HG03060 (cell line): Measurements from ENCODE around the gene SSPN.
"Not testable (repeated sequence)": the region's sequence is repeated elsewhere in the genome, so short reads cannot be mapped to it uniquely, and the experiment has no call there.

Source experiments
- ATAC-seq: cut with Tn5 transposase; IDR thresholded peaks from one replicate; pipeline ENCODE4 v1.9.1; 2021; ENCODE audit warnings: low read depth, moderate number of reproducible peaks; ENCODE audit not compliant: unreplicated experiment

Gene SSPN

GRCh38 chr12:26226122-26226521, 30.7 kb downstream of the SSPN start:
- no peak for ATAC-seq

- no peak for ATAC-seq
Measured at GRCh38 chr12:26226629-26227360, 31.4 kb downstream of the SSPN start.

GRCh38 chr12:26227361-26227745, 32.0 kb downstream of the SSPN start:
- no peak for ATAC-seq

- no peak for ATAC-seq
Measured at GRCh38 chr12:26229910-26230309, 34.5 kb downstream of the SSPN start.

- ATAC-seq: no peak
Measured at GRCh38 chr12:26231470-26231869, 36.1 kb downstream of the SSPN start.

- no peak for ATAC-seq
Measured at GRCh38 chr12:26231921-26232320, 36.5 kb downstream of the SSPN start.

GRCh38 chr12:26233631-26234030, 38.3 kb downstream of the SSPN start:
- no peak for ATAC-seq

GRCh38 chr12:26235465-26235864, 40.1 kb downstream of the SSPN start:
- not testable (repeated sequence) for ATAC-seq

- ATAC-seq: no peak
Measured at GRCh38 chr12:26238341-26239121, 43.2 kb downstream of the SSPN start.

- ATAC-seq: no peak
Measured at GRCh38 chr12:26239122-26239851, 43.9 kb downstream of the SSPN start.

GRCh38 chr12:26239852-26240815, 44.8 kb downstream of the SSPN start:
- no peak for ATAC-seq

- ATAC-seq: no peak
Measured at GRCh38 chr12:26241080-26241479, 45.7 kb downstream of the SSPN start.

GRCh38 chr12:26242683-26243082, 47.3 kb downstream of the SSPN start:
- no peak for ATAC-seq

GRCh38 chr12:26244503-26244902, 49.1 kb downstream of the SSPN start:
- ATAC-seq: no peak

GRCh38 chr12:26245175-26245942, 50.0 kb downstream of the SSPN start:
- no peak for ATAC-seq

GRCh38 chr12:26246483-26247164, 51.3 kb downstream of the SSPN start:
- ATAC-seq: no peak

GRCh38 chr12:26247873-26248272, 52.5 kb downstream of the SSPN start:
- no peak for ATAC-seq

- ATAC-seq: no peak
Measured at GRCh38 chr12:26250801-26251200, 55.4 kb downstream of the SSPN start.

GRCh38 chr12:26251600-26251999, 56.2 kb downstream of the SSPN start:
- no peak for ATAC-seq
